ENCODE results near the gene ICAM4. TPM values are rescaled to one million over a fixed set of nuclear protein-coding genes. Genes with fewer than 3 reads are reported as not detected.

The ICAM4 gene
- total and polyA plus RNA-seq, 2 of the 8 experiments (the other 6 are each of a cell fraction or from before 2014, with no cell fraction given), result 1.5 to 4.1 TPM

DNA sequence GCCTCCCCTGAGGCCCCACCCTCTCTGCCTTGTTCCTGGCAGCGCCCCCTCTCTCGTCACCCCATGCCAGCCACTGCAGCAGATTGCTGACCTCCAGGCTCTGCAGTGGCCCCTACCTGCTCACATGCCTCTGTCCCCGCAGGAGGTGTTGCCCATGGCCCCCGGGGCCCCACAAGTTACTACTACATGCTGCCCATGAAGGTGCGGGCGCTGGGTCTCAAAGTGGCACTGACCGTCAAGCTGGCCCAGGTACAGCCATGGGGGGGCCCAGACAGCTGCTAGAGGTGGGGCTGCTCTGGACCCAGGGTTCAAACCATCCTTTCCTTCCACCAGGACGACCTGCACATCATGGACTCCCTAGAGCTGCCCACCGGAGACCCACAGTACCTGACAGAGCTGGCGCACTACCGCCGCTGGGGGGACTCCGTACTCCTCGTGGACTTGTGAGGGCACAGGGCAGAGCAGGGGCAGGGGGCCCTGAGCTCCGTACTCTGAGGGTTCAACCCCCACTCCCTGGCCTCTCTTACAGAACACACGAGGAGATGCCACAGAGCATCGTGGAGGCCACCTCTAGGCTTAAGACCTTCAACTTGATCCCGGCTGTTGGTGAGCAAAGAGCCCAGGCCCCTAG lies 28.6 kb upstream of the ICAM4 start (continued):
- TF ChIP-seq, protein P1, sequence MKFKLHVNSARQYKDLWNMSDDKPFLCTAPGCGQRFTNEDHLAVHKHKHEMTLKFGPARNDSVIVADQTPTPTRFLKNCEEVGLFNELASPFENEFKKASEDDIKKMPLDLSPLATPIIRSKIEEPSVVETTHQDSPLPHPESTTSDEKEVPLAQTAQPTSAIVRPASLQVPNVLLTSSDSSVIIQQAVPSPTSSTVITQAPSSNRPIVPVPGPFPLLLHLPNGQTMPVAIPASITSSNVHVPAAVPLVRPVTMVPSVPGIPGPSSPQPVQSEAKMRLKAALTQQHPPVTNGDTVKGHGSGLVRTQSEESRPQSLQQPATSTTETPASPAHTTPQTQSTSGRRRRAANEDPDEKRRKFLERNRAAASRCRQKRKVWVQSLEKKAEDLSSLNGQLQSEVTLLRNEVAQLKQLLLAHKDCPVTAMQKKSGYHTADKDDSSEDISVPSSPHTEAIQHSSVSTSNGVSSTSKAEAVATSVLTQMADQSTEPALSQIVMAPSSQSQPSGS (IDR thresholded peaks at IDR 0.05; ENCODE audit: low read length), result no peak
